ENCODE data around the gene SHC3.

The SHC3 gene

GRCh38 chr9:89048616-89049015 lies 130.0 kb downstream of the SHC3 start:
- no peak for DNase-seq

GRCh38 chr9:89047667-89048066 lies 131.0 kb downstream of the SHC3 start:
- no peak for DNase-seq

- DNase-seq: no peak
Measured at GRCh38 chr9:89046832-89047231, 131.8 kb downstream of the SHC3 start.

GRCh38 chr9:89044881-89045280 lies 133.7 kb downstream of the SHC3 start:
- DNase-seq: no peak

GRCh38 chr9:89044104-89044503 lies 134.5 kb downstream of the SHC3 start:
- DNase-seq: no peak

- peak in 1 of 2 donors; percentile 24 for DNase-seq
Measured at GRCh38 chr9:89042984-89043383, 135.6 kb downstream of the SHC3 start.

- no peak for DNase-seq
Measured at GRCh38 chr9:89039664-89040063, 139.0 kb downstream of the SHC3 start.

GRCh38 chr9:89039104-89039465 lies 139.5 kb downstream of the SHC3 start:
- no peak for DNase-seq

- DNase-seq: peak; percentile 52 to 89
Measured at GRCh38 chr9:89038382-89039103, 140.1 kb downstream of the SHC3 start.

- DNase-seq: no peak
Measured at GRCh38 chr9:89037891-89038290, 140.7 kb downstream of the SHC3 start.

- DNase-seq: no peak
Measured at GRCh38 chr9:89037346-89037745, 141.3 kb downstream of the SHC3 start.

GRCh38 chr9:89036891-89037290 lies 141.7 kb downstream of the SHC3 start:
- DNase-seq: no peak

- no peak for DNase-seq
Measured at GRCh38 chr9:89036383-89036782, 142.2 kb downstream of the SHC3 start.

GRCh38 chr9:89032661-89033060 lies 146.0 kb downstream of the SHC3 start:
- DNase-seq: no peak

GRCh38 chr9:89032173-89032572 lies 146.4 kb downstream of the SHC3 start:
- no peak for DNase-seq

- DNase-seq: no peak
Measured at GRCh38 chr9:89029788-89030187, 148.8 kb downstream of the SHC3 start.

- DNase-seq: no peak
Measured at GRCh38 chr9:89026876-89027275, 151.7 kb downstream of the SHC3 start.

- DNase-seq: no peak
Measured at GRCh38 chr9:89025553-89025952, 153.1 kb downstream of the SHC3 start.

- DNase-seq: no peak
Measured at GRCh38 chr9:89024727-89025126, 153.9 kb downstream of the SHC3 start.

- no peak for DNase-seq
Measured at GRCh38 chr9:89023740-89024139, 154.9 kb downstream of the SHC3 start.

- DNase-seq: no peak
Measured at GRCh38 chr9:89022902-89023301, 155.7 kb downstream of the SHC3 start.

- DNase-seq: no peak
Measured at GRCh38 chr9:89022001-89022759, 156.4 kb downstream of the SHC3 start.

- no peak for DNase-seq
Measured at GRCh38 chr9:89021154-89021803, 157.3 kb downstream of the SHC3 start.

- no peak for DNase-seq
Measured at GRCh38 chr9:89020754-89021153, 157.9 kb downstream of the SHC3 start.

Data from hippocampal formation (tissue), 2 donors.